ENCODE data around the gene KLK1.

KLK1 gene

GRCh38 chr19:50823389-50824042, at the start of gene KLK1:
Gene KLK1, minus strand, starts transcription at chr19:50823787. Its CDS starts 39 bp downstream, at chr19:50823748.
- DNase-seq: no peak

DNA sequence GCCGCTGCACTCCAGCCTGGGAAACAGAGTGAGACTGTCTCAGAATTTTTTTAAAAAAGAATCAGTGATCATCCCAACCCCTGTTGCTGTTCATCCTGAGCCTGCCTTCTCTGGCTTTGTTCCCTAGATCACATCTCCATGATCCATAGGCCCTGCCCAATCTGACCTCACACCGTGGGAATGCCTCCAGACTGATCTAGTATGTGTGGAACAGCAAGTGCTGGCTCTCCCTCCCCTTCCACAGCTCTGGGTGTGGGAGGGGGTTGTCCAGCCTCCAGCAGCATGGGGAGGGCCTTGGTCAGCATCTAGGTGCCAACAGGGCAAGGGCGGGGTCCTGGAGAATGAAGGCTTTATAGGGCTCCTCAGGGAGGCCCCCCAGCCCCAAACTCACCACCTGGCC, 49.5 kb upstream of the KLK1 start, which contains the start of gene KLK2:
KLK2 (plus strand) TSS at position 384 of the 400 bp plus-strand sequence. CDS start 35 bp downstream, outside the sequence.
- DNase-seq: no peak

GRCh38 chr19:50870417-50871089, 47.0 kb upstream of the KLK1 start:
- peak; percentile 74 for DNase-seq

DNA sequence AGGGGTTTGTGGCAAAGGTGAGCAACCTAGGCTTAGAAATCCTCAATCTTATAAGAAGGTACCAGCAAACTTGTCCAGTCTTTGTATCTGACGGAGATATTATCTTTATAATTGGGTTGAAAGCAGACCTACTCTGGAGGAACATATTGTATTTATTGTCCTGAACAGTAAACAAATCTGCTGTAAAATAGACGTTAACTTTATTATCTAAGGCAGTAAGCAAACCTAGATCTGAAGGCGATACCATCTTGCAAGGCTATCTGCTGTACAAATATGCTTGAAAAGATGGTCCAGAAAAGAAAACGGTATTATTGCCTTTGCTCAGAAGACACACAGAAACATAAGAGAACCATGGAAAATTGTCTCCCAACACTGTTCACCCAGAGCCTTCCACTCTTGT, 45.9 kb upstream of the KLK1 start:
- DNase-seq: no peak

DNA sequence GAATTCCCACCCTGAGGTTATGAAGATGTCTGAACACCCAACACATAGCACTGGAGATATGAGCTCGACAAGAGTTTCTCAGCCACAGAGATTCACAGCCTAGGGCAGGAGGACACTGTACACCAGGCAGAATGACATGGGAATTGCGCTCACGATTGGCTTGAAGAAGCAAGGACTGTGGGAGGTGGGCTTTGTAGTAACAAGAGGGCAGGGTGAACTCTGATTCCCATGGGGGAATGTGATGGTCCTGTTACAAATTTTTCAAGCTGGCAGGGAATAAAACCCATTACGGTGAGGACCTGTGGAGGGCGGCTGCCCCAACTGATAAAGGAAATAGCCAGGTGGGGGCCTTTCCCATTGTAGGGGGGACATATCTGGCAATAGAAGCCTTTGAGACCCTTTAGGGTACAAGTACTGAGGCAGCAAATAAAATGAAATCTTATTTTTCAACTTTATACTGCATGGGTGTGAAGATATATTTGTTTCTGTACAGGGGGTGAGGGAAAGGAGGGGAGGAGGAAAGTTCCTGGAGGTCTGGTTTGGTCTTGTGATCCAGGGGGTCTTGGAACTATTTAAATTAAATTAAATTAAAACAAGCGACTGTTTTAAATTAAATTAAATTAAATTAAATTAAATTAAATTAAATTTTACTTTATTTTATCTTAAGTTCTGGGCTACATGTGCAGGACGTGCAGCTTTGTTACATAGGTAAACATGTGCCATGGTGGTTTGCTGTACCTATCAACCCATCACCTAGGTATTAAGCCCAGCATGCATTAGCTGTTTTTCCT, 38.1 kb upstream of the KLK1 start:
- DNase-seq: no peak

GRCh38 chr19:50861010-50861409, 37.4 kb upstream of the KLK1 start:
- no peak for DNase-seq

- no peak for DNase-seq
Measured at GRCh38 chr19:50859849-50860248, 36.3 kb upstream of the KLK1 start.

DNA sequence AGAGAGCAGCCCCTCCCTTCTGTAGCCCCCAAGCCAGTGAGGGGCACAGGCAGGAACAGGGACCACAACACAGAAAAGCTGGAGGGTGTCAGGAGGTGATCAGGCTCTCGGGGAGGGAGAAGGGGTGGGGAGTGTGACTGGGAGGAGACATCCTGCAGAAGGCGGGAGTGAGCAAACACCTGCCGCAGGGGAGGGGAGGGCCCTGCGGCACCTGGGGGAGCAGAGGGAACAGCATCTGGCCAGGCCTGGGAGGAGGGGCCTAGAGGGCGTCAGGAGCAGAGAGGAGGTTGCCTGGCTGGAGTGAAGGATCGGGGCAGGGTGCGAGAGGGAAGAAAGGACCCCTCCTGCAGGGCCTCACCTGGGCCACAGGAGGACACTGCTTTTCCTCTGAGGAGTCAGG, 35.3 kb upstream of the KLK1 start:
- DNase-seq: no peak

- no peak for DNase-seq
Measured at GRCh38 chr19:50857366-50857765, 33.8 kb upstream of the KLK1 start.

- DNase-seq: no peak
Measured at GRCh38 chr19:50854636-50855410, 31.2 kb upstream of the KLK1 start, which contains the start of gene KLK3. Gene KLK3, plus strand, starts transcription at chr19:50854915. Its CDS starts 41 bp downstream, at chr19:50854956.

- DNase-seq: no peak
Measured at GRCh38 chr19:50851620-50852019, 28.0 kb upstream of the KLK1 start.

DNA sequence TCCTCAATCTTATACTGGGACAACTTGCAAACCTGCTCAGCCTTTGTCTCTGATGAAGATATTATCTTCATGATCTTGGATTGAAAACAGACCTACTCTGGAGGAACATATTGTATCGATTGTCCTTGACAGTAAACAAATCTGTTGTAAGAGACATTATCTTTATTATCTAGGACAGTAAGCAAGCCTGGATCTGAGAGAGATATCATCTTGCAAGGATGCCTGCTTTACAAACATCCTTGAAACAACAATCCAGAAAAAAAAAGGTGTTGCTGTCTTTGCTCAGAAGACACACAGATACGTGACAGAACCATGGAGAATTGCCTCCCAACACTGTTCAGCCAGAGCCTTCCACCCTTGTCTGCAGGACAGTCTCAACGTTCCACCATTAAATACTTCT, 27.2 kb upstream of the KLK1 start:
- no peak for DNase-seq

DNA sequence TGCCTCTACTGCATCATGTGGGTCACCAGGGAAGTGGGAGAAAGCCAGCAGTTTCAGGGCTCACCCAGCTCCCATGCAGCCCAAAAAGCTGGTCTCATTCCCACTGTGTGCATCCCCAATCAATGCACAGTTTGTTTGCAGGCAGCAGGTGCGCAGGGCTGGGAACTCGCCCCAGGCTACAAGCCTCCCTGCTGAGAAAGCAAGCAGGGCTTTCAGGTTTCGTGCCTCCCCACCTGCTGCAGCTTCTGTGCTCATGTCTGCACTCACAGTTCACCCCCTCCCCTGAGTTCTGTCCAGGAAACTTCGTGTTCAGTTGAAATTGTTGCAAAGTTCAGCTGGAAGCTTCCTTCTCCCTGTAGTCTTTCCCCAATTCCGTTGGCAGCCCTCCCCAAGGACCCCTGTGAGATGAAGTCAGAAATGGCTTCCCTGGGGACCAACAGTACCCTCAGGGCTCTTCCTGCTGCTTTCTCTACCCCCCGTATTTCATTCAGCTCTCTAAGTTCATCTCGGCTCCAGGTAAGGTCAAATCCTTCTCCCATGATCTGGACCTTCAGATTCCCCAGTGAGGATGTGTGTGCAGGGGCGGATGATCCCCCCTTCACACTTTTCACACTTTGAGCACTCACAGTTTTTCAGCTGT, 20.8 kb upstream of the KLK1 start:
- DNase-seq: no peak

- DNase-seq: no peak
Measured at GRCh38 chr19:50843701-50844221, 20.2 kb upstream of the KLK1 start.

GRCh38 chr19:50843205-50843604, 19.6 kb upstream of the KLK1 start:
- DNase-seq: no peak

GRCh38 chr19:50842130-50842529, 18.5 kb upstream of the KLK1 start:
- DNase-seq: no peak

DNA sequence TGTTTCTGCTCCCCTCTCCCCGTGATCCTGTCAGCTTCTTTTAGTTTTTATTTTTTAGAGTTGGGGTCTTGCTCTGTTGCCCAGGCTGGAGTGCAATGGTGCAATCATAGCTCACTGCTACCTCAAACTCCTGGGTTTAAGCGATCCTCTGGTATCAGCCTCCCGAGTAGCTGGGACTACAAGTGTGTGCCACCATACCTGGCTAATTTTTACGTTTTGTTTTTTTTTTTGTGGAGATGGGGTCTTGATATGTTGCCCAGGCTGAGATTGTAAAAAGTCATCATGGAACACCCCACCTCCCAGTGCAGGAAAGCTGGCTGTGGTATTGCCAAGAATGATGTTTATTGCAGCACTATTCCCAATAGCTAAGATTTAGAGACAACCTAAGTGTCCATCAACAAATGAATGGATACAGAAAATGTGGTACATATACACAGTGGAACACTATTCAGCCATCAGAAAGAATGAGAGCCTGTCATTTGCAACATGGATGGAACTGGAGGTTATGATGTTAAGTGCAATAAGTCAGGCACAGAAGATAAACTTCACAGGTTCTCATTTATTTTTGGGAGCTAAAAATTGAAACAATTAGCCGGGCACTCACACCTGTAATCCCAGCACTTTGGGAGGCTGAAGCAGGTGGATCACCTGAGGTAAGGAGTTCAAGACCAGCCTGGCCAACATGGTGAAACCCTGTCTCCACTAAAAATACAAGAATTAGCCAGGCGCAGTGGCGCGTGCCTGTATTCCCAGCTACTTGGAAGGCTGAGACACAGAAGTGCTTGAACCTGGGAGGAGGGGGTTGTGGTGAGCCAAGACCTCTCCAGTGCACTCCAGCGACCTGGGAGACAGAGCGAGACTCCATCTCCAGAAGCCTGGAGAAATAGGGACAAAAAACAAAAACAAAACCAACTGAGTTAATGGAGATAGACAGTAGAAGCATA, 16.4 kb upstream of the KLK1 start:
- no peak for DNase-seq

DNA sequence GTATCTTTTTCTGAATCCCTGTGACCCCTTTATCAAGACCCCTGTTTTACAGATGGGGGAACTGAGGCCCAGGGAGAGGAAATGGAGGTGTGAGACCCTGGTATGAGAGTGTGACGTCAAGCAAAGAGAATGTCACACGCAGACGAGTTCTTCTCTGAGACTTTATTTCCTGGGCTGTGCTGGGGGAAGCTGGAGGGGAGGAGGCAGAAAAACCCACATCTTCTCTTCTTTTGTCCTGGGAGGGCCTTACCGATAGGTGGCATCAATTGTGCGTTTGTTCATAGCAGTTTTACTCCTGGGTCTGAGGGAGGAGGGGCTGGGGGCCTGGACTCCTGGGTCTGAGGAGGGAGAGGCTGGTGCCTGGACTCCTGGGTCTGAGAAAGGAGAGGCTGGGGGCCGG, 14.7 kb upstream of the KLK1 start:
- no peak for DNase-seq

- DNase-seq: no peak
Measured at GRCh38 chr19:50837300-50837699, 13.7 kb upstream of the KLK1 start.

GRCh38 chr19:50836543-50837195, 13.1 kb upstream of the KLK1 start:
- no peak for DNase-seq
